ENCODE results near the gene SDR9C7. TPM values are rescaled to one million over a fixed set of nuclear protein-coding genes. Genes with fewer than 3 reads are reported as not detected.

Gene SDR9C7
- total RNA-seq, 1 donor from 2014 or later: not detected

GRCh38 chr12:56929780-56930179 is 4.4 kb downstream of the SDR9C7 start:
- Histone ChIP-seq H4K20me1 (ENCODE audit: insufficient read depth, low read length) (no peaks in the 10 kb centered on the region), H3K36me3 (ENCODE audit: insufficient read depth, low read length) (no peaks in the 10 kb centered on the region), H3K4me3 (ENCODE audit: insufficient read depth, low read depth, low read length) (no peak overlapping the region), H3K9me3 (ENCODE audit: insufficient read depth, low read depth, low read length) (no peaks in the 10 kb centered on the region), H3K27ac (ENCODE audit: low read depth, low read length) (no peak overlapping the region), H2AFZ (ENCODE audit: low read depth, low read length) (no peak overlapping the region), H3K4me1 (ENCODE audit: insufficient read depth, low read length) (no peaks in the 10 kb centered on the region), H3K9ac (ENCODE audit: low read length) (no peak overlapping the region), H3K4me2 (ENCODE audit: low read length) (no peak overlapping the region), H3K79me2 (ENCODE audit: insufficient read depth, low read length) (no peaks in the 10 kb centered on the region), H3K27me3 (ENCODE audit: insufficient read depth, low read length) (peaks cover 8% of the 10 kb centered on the region)
- H3K4me3 Mint-ChIP-seq (ENCODE audit: unreplicated experiment): no peak overlapping the region
- no peak overlapping the region for H3K27ac Mint-ChIP-seq (ENCODE audit: unreplicated experiment)
- FAIRE-seq: no peak
- TF ChIP-seq, protein P1, sequence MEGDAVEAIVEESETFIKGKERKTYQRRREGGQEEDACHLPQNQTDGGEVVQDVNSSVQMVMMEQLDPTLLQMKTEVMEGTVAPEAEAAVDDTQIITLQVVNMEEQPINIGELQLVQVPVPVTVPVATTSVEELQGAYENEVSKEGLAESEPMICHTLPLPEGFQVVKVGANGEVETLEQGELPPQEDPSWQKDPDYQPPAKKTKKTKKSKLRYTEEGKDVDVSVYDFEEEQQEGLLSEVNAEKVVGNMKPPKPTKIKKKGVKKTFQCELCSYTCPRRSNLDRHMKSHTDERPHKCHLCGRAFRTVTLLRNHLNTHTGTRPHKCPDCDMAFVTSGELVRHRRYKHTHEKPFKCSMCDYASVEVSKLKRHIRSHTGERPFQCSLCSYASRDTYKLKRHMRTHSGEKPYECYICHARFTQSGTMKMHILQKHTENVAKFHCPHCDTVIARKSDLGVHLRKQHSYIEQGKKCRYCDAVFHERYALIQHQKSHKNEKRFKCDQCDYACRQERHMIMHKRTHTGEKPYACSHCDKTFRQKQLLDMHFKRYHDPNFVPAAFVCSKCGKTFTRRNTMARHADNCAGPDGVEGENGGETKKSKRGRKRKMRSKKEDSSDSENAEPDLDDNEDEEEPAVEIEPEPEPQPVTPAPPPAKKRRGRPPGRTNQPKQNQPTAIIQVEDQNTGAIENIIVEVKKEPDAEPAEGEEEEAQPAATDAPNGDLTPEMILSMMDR (IDR thresholded peaks at IDR 0.05; ENCODE audit: insufficient read depth, low read depth, low read length): no peak
- TF ChIP-seq EZH2 (IDR thresholded peaks at IDR 0.05; ENCODE audit: insufficient read depth, low read length): no peak
- H3K27me3 Mint-ChIP-seq (ENCODE audit: low read depth, unreplicated experiment): peaks cover 37% of the 10 kb centered on the region
- peaks cover 8% of the 10 kb centered on the region for H3K9me3 Mint-ChIP-seq (ENCODE audit: unreplicated experiment)
- no peaks in the 10 kb centered on the region for H3K36me3 Mint-ChIP-seq (ENCODE audit: low read depth, unreplicated experiment)
- DNase-seq (ENCODE audit: low read depth): no peak
- no peaks in the 10 kb centered on the region for H3K4me1 Mint-ChIP-seq (ENCODE audit: low read depth, unreplicated experiment)

DNA sequence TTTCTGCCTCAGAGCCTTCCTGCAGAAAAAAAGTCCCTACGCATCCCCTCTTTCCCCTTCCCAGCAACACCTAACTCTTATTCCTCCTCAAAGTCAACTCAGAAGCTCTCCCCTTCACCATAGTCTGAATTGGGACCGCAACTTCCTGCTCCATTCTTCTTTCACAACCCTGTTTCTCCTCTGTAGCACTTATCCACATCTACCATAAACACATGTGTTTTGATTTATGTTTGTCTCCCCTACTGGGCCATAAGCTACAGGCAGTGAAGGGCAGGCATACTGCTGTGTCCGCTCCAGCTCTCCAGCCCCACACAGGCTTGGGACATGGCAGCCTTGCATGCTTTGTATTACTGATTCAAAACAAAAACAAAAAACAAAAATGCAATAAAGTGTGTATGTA is 5.9 kb downstream of the SDR9C7 start:
- Histone ChIP-seq H3K27ac (ENCODE audit: low read depth, low read length) (no peak overlapping the region), H3K79me2 (ENCODE audit: insufficient read depth, low read length) (no peaks in the 10 kb centered on the region), H2AFZ (ENCODE audit: low read depth, low read length) (no peak overlapping the region), H3K9ac (ENCODE audit: low read length) (no peak overlapping the region), H3K27me3 (ENCODE audit: insufficient read depth, low read length) (peaks cover 8% of the 10 kb centered on the region), H3K4me3 (ENCODE audit: insufficient read depth, low read depth, low read length) (no peak overlapping the region), H3K36me3 (ENCODE audit: insufficient read depth, low read length) (no peaks in the 10 kb centered on the region), H3K9me3 (ENCODE audit: insufficient read depth, low read depth, low read length) (no peaks in the 10 kb centered on the region), H4K20me1 (ENCODE audit: insufficient read depth, low read length) (no peaks in the 10 kb centered on the region), H3K4me2 (ENCODE audit: low read length) (no peak overlapping the region), H3K4me1 (ENCODE audit: insufficient read depth, low read length) (no peaks in the 10 kb centered on the region)
- no peak for DNase-seq (ENCODE audit: low read depth)
- Mint-ChIP-seq H3K4me3 (ENCODE audit: unreplicated experiment) (no peak overlapping the region), H3K27ac (ENCODE audit: unreplicated experiment) (no peak overlapping the region), H3K27me3 (ENCODE audit: low read depth, unreplicated experiment) (peaks cover 33% of the 10 kb centered on the region), H3K36me3 (ENCODE audit: low read depth, unreplicated experiment) (no peaks in the 10 kb centered on the region), H3K9me3 (ENCODE audit: unreplicated experiment) (peaks cover 4% of the 10 kb centered on the region), H3K4me1 (ENCODE audit: low read depth, unreplicated experiment) (no peaks in the 10 kb centered on the region)
- TF ChIP-seq, protein P1 (IDR thresholded peaks at IDR 0.05; ENCODE audit: insufficient read depth, low read depth, low read length): no peak
- TF ChIP-seq EZH2 (IDR thresholded peaks at IDR 0.05; ENCODE audit: insufficient read depth, low read length): no peak
- no peak for FAIRE-seq

- Histone ChIP-seq H3K4me3 (ENCODE audit: insufficient read depth, low read depth, low read length) (no peak overlapping the region), H4K20me1 (ENCODE audit: insufficient read depth, low read length) (no peaks in the 10 kb centered on the region), H2AFZ (ENCODE audit: low read depth, low read length) (no peak overlapping the region), H3K9me3 (ENCODE audit: insufficient read depth, low read depth, low read length) (no peaks in the 10 kb centered on the region), H3K9ac (ENCODE audit: low read length) (no peak overlapping the region), H3K27me3 (ENCODE audit: insufficient read depth, low read length) (peaks cover 8% of the 10 kb centered on the region), H3K27ac (ENCODE audit: low read depth, low read length) (no peak overlapping the region), H3K4me2 (ENCODE audit: low read length) (no peak overlapping the region), H3K4me1 (ENCODE audit: insufficient read depth, low read length) (no peaks in the 10 kb centered on the region), H3K79me2 (ENCODE audit: insufficient read depth, low read length) (no peaks in the 10 kb centered on the region), H3K36me3 (ENCODE audit: insufficient read depth, low read length) (no peaks in the 10 kb centered on the region)
- no peak overlapping the region for H3K4me3 Mint-ChIP-seq (ENCODE audit: unreplicated experiment)
- H3K9me3 Mint-ChIP-seq (ENCODE audit: unreplicated experiment): peaks cover 4% of the 10 kb centered on the region
- H3K4me1 Mint-ChIP-seq (ENCODE audit: low read depth, unreplicated experiment): no peaks in the 10 kb centered on the region
- H3K27me3 Mint-ChIP-seq (ENCODE audit: low read depth, unreplicated experiment): peaks cover 33% of the 10 kb centered on the region
- no peaks in the 10 kb centered on the region for H3K36me3 Mint-ChIP-seq (ENCODE audit: low read depth, unreplicated experiment)
- no peak for FAIRE-seq
- H3K27ac Mint-ChIP-seq (ENCODE audit: unreplicated experiment): no peak overlapping the region
- no peak for DNase-seq (ENCODE audit: low read depth)
- TF ChIP-seq EZH2 (IDR thresholded peaks at IDR 0.05; ENCODE audit: insufficient read depth, low read length): no peak
- TF ChIP-seq, protein P1 (IDR thresholded peaks at IDR 0.05; ENCODE audit: insufficient read depth, low read depth, low read length): no peak
Observed at GRCh38 chr12:56927281-56927680, 6.9 kb downstream of the SDR9C7 start.

All from astrocyte (in vitro differentiated cells and primary cell).